CD4-positive, alpha-beta T cell treated with Interleukin-21 for 1 hour (primary cell): ENCODE data around the gene TRA2A.

Source experiments
- DNase-seq: peaks from one replicate; pipeline ENCODE4 v3.0.0-alpha.2; 2020

TRA2A gene

DNA sequence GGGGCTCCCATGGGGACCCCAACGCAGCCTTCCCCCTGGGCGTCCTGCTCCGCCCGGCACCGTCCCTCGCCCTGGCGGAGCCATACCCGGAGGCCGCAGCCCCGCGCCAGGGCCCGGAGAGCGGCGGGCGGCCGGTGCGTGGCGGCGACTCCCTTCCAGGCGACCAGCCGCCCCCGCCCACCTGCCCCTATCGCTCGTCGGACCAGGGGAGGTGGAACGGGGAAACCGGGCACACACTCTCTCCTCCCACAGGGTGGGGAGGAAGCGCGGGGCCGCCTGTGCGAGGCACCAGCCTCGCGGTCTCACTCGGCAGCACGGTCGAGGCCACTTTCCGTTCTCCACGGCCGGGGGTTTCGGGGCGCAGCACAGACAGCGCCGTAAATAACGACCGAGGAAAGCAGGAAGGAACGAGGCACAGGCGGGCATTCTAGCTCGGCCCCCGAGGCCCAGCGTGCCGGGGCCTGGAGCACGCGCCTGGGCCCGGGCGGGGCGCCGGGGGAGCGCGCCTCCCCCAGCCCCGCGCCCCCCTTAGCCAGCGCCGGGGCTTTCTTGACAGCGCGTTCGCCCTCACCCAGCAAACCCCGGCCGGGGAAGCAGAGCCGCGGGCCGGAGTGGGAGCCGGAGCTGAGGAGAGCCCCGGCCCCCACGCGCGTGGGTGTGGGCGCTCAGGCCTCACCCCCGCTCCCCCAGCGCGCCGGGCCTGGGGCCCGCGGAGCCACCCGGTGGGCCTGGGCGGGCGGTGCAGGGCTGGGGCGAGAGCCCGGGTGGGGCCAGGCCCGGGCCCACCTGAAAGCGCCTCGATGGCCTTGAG lies 62.4 kb downstream of the TRA2A start:
- DNase-seq: peak; percentile 42

DNA sequence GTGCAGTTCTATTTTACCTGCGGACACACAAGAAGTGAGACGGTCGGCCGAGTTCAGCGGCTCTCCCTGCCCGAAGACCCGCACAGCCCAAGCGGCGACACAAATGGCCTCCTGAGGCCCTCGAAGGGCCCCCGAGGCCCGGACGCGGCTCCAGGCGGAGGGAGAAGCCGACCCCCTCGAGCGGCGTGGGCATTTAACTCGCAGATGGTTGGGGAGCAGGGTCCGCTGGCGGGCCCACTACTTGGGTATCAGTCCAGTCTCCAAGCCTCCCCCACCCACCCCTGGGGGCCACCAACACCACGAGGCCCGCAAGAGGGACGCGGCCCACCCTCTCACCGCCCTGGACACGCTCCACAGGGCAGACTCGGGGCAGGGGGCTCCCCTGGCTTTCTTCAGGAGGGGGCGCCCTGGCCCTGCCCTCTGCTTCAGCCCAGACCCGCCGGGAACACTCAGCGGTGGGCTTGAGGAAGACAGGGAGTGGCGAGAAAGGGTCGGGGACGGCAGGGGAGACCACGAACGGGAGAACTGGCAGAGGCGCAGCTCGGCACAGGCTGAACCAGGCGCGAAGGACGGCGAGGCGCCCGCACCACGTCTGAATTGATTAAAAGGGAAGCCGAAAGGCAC lies 63.1 kb downstream of the TRA2A start:
- DNase-seq: no peak

DNA sequence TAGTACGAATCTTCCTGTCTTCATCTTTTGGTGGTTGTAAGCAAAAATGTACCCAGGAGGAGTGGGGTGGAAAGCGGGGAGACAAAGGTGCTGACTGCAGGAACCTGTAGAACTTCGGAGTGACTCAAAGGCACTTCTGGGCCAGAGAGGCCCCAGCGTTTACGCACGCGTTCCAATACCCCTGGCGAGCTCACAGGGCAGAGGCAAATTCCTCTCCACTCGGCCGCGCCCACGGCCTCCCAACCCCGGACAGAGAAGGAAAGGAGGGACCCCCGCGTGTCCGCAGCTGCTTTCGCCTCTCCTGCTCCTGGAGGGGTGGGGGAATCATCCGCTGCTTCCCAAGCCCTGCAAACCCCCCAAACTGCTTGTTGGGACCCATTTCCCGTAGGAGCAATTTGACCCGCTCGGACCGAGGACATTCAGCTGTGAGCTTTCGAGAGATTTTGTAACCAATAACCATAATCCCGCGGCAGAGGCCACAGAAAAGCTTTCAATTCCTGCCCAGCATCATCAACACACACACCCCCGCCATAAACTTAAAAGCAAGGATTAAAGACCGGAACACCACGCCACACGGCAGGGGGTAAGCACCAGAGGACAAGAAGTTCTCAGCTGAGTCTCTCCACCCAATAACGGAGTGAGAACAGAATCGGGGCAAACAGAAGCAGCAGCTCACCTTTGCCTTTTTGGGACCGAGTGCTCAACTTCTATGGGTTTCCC lies 63.8 kb downstream of the TRA2A start:
- DNase-seq: no peak

DNA sequence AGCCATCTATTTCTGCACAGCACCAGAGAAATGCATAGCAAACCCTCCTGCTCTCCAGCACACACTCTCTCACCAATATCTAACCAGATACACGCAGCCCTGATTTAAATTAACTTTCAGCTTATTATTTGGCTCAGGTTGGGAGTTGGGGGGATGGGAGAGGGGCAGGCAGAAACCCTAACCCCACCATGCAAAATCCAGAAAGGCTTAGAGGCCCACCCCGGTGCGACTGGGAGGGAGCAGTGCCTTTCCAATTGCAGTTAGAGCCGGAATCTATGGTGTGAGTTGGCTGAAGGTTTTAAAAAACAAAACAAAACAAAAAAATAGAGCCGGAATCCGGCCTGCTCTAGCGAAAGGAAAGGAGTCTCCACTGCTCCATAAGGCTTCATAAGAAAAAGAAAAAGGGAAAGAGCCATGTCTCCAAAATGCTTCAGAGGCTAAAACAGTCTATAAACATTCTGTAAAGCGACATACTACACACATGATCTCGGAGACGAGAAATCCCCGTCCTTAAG lies 64.4 kb downstream of the TRA2A start:
- no peak for DNase-seq

DNA sequence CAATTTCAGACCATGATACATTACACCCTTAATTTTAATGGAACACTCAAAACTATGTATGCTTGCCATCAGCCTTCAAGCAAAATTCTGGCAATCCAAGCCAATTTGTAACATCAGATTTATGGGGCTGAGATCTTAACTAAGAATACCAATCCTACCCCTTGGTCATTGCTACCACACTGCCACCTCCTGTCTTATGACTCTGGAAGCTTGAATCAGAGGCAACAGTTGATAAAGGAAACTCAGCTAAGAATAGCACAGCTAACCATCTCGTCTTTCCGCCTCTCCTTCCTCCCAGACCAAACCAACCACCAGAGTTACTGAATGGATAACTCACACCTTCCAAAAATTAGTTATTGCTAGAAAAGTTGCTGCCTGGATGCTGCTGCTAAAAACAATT lies 68.9 kb downstream of the TRA2A start:
- no peak for DNase-seq

DNA sequence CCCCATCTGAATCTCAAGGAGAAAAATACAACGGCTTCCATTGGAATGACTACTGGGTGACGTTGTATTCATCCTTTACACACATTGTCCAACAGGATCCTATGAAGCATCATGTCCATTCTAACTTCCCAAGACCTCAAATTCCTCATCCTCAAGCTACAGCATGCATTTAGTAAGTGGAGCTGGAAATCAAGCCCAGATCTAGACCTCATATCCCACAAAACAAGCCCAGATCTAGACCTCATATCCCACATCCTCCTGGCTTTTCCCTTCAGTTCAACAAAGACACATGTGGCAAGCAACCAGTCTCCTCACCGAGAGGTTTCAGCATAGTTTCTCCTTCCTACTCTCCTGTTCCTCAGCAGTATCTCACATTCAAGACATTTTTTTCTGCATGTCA lies 73.7 kb downstream of the TRA2A start:
- no peak for DNase-seq

DNA sequence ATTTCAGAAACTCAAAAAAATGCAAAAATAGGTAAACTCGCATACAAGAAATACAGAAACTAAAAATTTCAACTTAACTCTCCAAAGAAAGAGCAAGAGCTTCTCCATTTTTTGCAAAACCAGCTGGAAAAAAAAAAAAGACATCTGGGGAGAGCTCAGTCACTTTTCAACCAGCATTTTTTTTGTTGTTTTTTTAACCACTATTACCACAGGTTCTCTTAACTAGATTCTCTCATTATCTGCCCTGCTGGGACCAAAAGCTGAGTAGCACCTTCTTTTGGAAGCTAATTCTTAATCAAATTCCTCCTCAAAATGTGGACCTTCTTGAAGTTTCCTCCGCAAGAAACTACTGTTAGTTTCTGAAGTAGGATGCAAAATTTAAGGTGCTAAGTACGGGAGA lies 75.7 kb downstream of the TRA2A start:
- DNase-seq: no peak

DNA sequence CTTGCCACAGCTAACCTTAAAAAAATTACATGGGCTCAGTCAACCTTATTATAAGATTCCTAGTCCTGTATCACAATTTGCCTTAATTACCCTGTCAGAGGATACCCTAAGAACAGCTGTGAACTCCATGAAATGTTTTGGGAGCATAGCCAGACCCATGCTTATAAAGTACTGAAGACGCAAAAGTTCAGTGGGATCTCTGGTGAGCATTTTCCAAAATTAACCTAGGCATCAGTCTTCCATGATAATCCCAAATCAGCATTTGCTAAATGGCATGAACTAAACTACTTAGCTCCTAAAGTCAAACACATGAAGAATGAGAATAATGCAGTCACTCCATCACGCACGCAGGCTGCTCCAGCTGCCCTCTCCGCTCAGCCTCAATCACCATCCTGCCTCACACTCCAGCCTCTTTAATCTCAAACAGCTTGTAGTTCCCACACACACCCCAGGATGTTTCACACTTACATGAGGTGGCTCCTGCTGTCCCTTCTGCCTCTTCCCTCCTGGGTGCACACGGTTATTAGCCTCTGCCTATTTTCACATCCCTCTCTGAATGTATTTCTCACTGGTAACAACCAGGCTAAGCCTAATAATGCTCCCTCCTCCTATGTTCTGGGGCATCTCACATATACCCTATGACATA lies 76.8 kb downstream of the TRA2A start:
- DNase-seq: no peak
